ENCODE measurements around the gene MEAK7. TPM values are rescaled to one million over a fixed set of nuclear protein-coding genes. Genes with fewer than 3 reads are reported as not detected.
A peak's percentile ranks its signal among the peaks of the same experiment; 100 is the strongest.

The MEAK7 gene
- total RNA-seq, 1 experiment from 2014 or later = 29.5 TPM

DNA sequence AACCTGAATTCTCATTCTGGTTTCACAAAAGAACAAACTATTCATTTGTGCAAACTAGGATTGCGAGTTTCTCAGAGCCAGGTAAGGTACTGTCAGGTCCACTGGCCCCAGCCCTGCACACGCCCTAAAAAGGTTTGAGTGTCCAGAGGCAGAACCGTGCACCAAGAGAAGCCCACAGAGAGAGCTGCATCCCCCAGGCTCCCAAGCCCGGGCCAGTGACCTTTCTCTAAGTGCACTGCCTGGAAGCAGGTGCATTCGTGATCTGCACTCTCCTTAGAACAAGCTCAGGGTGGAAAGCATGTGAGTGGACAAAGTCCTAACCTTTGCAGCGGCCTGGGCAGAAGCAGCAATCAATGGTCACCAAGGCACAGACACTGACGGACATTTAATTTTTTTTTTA is 26.8 kb downstream of the MEAK7 start:
- no TSS peak for BruUV-seq (replicated peaks)
- DNase-seq = no peak
- Mint-ChIP-seq H3K27ac (ENCODE audit: unreplicated experiment) (no peak overlapping the region), H3K36me3 (ENCODE audit: insufficient read depth, unreplicated experiment) (peaks cover 19% of the 10 kb centered on the region), H3K9me3 (ENCODE audit: low read depth, unreplicated experiment) (peaks cover 7% of the 10 kb centered on the region), H3K4me3 (ENCODE audit: low read depth, unreplicated experiment) (no peak overlapping the region), H3K4me1 (ENCODE audit: low read depth, unreplicated experiment) (no peaks in the 10 kb centered on the region), H3K27me3 (ENCODE audit: unreplicated experiment) (no peaks in the 10 kb centered on the region)
- intact Hi-C loops (cut with micrococcal nuclease; ENCODE audit: unreplicated experiment) = no loop called here
- TF ChIP-seq, protein P1, sequence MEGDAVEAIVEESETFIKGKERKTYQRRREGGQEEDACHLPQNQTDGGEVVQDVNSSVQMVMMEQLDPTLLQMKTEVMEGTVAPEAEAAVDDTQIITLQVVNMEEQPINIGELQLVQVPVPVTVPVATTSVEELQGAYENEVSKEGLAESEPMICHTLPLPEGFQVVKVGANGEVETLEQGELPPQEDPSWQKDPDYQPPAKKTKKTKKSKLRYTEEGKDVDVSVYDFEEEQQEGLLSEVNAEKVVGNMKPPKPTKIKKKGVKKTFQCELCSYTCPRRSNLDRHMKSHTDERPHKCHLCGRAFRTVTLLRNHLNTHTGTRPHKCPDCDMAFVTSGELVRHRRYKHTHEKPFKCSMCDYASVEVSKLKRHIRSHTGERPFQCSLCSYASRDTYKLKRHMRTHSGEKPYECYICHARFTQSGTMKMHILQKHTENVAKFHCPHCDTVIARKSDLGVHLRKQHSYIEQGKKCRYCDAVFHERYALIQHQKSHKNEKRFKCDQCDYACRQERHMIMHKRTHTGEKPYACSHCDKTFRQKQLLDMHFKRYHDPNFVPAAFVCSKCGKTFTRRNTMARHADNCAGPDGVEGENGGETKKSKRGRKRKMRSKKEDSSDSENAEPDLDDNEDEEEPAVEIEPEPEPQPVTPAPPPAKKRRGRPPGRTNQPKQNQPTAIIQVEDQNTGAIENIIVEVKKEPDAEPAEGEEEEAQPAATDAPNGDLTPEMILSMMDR (IDR thresholded peaks at IDR 0.05; ENCODE audit: unreplicated experiment) = no peak
- CTCF ChIA-PET = no interaction called here

DNA sequence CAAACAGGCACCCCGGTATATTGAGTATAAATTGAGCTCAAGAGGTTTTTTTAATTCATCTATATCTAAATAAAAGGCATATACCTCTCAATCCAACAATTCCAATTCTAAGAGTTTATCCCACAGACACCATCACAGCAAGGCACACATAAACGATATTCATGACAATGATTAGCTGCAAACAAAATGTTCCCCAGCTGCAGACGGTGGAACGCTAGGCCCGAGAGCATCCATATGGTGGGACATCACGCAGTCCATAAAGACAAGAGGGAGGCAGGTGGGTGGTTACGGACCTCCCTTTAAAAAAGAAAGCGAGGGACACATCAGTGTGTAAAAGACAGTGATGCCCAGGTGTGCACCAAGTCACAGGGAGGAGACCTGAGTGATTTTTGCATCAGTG is 28.1 kb downstream of the MEAK7 start:
- H3K9me3 Mint-ChIP-seq (ENCODE audit: low read depth, unreplicated experiment) = peaks cover 11% of the 10 kb centered on the region
- H3K4me1 Mint-ChIP-seq (ENCODE audit: low read depth, unreplicated experiment) = no peaks in the 10 kb centered on the region
- no peak overlapping the region for H3K4me3 Mint-ChIP-seq (ENCODE audit: low read depth, unreplicated experiment)
- no peak overlapping the region for H3K27ac Mint-ChIP-seq (ENCODE audit: unreplicated experiment)
- intact Hi-C loops (cut with micrococcal nuclease; ENCODE audit: unreplicated experiment) = no loop called here
- peaks cover 18% of the 10 kb centered on the region for H3K36me3 Mint-ChIP-seq (ENCODE audit: insufficient read depth, unreplicated experiment)
- CTCF ChIA-PET = interaction anchor here (0.6 kb wide), 1 partner anchor 294 kb away, joined by 4 read pairs; no protein-coding TSS in a partner anchor
- no peak for DNase-seq
- no TSS peak for BruUV-seq (replicated peaks)
- no peaks in the 10 kb centered on the region for H3K27me3 Mint-ChIP-seq (ENCODE audit: unreplicated experiment)
- TF ChIP-seq, protein P1 (IDR thresholded peaks at IDR 0.05; ENCODE audit: unreplicated experiment) = no peak

DNA sequence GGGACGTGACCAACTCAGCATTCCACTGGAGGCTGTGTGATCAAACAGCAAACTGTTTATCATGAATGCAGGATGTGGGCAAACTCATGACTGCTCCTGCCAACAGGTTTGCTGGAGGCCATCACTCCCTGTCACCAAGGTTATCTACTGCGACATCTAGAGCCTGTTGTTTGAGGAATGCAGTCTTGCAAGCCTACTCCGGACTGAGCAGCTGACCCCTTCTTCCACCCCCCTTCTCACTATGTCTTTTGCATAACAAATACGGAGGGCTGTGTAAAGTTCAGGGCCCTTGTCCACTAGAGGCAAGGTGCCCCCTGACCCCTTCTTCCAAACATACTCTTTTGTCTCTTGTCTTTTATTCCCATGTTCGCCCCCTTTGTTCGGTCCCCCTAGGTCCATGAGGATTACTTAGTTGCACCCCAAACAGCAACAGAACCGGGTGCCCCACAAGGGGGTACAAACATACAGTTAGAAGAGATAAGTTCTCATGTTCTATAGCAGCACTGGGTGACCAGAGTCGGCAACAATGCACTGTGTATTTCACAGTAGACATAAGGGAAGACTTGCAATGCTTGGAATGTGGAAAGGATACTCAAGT is 28.7 kb downstream of the MEAK7 start:
- CTCF ChIA-PET = no interaction called here
- no peaks in the 10 kb centered on the region for H3K27me3 Mint-ChIP-seq (ENCODE audit: unreplicated experiment)
- no TSS peak for BruUV-seq (replicated peaks)
- H3K36me3 Mint-ChIP-seq (ENCODE audit: insufficient read depth, unreplicated experiment) = peaks cover 23% of the 10 kb centered on the region
- H3K4me3 Mint-ChIP-seq (ENCODE audit: low read depth, unreplicated experiment) = no peak overlapping the region
- H3K27ac Mint-ChIP-seq (ENCODE audit: unreplicated experiment) = peak overlapping the region; percentile 5
- TF ChIP-seq, protein P1 (IDR thresholded peaks at IDR 0.05; ENCODE audit: unreplicated experiment) = no peak
- intact Hi-C loops (cut with micrococcal nuclease; ENCODE audit: unreplicated experiment) = no loop called here
- no peaks in the 10 kb centered on the region for H3K4me1 Mint-ChIP-seq (ENCODE audit: low read depth, unreplicated experiment)
- H3K9me3 Mint-ChIP-seq (ENCODE audit: low read depth, unreplicated experiment) = peaks cover 11% of the 10 kb centered on the region
- DNase-seq = no peak

DNA sequence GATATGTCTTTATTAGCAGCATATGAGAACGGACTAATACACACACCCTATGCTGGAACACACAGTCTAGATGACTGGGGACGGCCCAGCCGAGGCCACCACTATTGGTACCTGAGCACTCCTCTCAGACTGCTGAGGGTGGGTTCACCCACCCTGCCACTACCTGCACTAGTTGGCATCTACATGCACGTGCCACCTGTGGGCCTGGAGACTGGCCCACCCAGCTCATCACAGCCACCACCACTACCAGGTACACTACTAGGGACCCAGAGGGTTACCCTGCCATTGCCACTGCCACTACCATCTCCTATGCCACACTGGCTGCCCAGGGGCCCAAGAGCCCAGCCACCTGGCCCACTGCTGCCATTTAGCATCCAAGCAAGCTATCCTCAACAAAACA is 32.5 kb downstream of the MEAK7 start:
- no peak overlapping the region for H3K4me3 Mint-ChIP-seq (ENCODE audit: low read depth, unreplicated experiment)
- no peak overlapping the region for H3K27ac Mint-ChIP-seq (ENCODE audit: unreplicated experiment)
- H3K4me1 Mint-ChIP-seq (ENCODE audit: low read depth, unreplicated experiment) = no peaks in the 10 kb centered on the region
- intact Hi-C loops (cut with micrococcal nuclease; ENCODE audit: unreplicated experiment) = no loop called here
- no TSS peak for BruUV-seq (replicated peaks)
- CTCF ChIA-PET = no interaction called here
- H3K36me3 Mint-ChIP-seq (ENCODE audit: insufficient read depth, unreplicated experiment) = peaks cover 25% of the 10 kb centered on the region
- TF ChIP-seq, protein P1 (IDR thresholded peaks at IDR 0.05; ENCODE audit: unreplicated experiment) = no peak
- DNase-seq = no peak
- peaks cover 17% of the 10 kb centered on the region for H3K9me3 Mint-ChIP-seq (ENCODE audit: low read depth, unreplicated experiment)
- no peaks in the 10 kb centered on the region for H3K27me3 Mint-ChIP-seq (ENCODE audit: unreplicated experiment)
